Measurements from ENCODE around the gene ACAT2.
"Not testable (repeated sequence)": the region's sequence is repeated elsewhere in the genome, so short reads cannot be mapped to it uniquely, and the experiment has no call there.

Gene ACAT2

DNA sequence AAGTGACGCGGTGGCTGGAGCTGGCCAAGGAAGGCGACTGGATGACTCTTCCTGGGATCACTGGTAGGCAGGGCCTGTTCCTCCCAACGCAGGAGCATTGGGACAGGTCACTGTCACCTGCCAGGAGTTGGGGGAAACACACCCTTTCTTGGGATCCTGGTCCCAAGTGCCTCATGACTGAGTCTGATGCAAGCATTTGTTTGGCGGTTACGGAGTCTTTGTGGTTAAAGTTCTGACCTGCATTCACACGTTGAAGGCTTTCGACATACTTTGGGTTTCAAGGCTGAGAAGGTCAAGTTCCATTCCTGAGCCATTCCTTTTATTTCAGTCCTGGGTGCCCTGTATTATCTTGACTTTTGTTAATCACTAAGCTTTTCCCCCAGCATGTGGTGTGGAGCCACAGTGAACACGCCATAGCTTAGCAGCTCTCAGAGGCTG lies 44.2 kb downstream of the ACAT2 start:
- DNase-seq (ENCODE audit: insufficient read length, low spot score) (no peak), FAIRE-seq (no peak)

DNA sequence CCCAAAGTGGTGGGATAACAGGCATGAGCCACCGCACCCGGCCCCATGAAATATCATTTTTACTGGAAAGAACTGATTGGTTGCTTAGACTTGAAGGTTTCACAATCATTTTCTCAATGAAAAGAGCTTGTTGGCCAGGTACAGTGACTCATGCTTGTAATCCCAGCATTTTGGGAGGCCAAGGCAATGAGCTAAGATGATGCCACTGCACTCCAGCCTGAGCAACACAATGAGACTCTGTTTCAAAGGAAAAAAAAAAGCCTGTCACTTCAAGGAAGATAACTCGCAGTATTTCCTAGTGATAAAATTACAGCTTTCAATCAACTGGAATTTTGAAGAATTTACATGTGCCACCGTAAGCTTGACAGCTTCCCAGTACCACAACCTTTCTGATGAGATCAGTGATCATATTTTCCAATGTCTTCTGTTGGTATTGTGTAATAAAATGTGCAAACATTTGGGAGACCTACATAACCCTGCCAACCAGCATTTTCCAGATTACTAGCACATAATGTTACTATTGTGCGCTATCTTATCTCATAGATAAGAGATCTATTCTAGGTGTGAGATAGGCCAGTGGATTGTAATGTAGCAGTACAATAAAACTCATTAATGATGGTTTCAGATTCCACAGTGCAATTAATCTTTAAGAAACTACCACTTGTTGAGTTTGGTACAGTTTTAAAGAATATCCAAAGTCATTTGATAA lies 45.5 kb downstream of the ACAT2 start:
- FAIRE-seq, result no peak
- DNase-seq (ENCODE audit: insufficient read length, low spot score), result no peak

DNA sequence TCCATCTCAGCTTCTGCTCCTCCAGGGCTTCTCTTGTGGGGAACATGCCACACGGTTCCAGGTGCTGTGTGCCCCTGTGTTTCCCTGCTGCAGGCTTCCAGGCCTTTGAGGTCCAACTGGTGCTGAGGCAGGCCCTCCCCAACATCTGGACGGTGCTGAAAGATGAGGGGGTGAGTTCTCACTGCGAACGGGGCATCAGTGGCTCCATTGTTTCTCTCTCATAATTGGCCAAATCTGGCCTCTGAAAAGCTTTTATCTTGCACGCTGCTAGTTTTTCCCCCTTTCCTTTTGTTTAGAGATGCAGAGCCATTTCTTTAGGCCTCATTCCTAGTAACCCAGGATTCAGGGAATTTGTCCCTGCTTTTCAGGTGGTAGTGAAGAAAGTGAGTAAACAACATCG lies 46.8 kb downstream of the ACAT2 start:
- DNase-seq (ENCODE audit: insufficient read length, low spot score) (no peak), FAIRE-seq (no peak)

DNA sequence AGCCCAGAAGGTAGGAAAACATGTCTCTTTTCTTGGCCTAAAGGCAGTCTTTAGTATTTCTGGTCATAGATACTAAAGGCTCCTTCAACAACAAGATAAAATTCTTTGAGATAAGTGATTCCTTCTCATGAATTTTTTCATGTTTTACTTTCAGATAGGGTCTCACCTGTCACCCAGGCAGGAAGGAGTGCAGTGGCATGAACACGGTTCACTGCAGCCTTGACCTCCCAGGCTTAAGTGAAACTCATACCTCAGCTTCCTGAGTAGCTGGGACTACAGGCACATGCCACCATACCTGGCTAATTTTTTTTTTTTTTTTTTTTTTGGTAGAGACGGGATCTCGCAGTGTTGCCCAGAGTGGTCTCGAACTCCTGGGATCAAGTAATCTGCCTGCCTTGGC lies 47.3 kb downstream of the ACAT2 start:
- FAIRE-seq (no peak), DNase-seq (ENCODE audit: insufficient read length, low spot score) (no peak)

DNA sequence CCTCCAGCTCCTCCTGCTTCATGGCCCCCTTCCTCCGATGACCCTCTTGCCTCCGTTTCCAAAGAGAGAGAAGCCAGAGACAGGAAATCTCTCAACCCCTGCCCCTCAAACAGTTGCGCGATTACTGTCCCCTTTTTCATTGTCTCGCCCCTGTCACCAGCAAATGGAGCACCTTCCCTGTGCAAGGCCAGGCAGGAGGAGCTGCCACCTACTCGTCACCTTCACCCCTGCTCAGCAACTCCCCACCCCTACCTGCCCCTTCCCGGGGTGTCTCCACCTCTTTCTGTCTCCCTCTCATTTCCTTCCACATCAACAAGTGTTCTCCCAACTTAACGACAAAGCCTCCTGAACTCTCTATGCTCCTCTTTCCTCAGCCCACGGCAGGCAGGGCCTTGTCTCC lies 51.9 kb downstream of the ACAT2 start:
- DNase-seq (ENCODE audit: insufficient read length, low spot score), result no peak
- FAIRE-seq, result no peak

DNA sequence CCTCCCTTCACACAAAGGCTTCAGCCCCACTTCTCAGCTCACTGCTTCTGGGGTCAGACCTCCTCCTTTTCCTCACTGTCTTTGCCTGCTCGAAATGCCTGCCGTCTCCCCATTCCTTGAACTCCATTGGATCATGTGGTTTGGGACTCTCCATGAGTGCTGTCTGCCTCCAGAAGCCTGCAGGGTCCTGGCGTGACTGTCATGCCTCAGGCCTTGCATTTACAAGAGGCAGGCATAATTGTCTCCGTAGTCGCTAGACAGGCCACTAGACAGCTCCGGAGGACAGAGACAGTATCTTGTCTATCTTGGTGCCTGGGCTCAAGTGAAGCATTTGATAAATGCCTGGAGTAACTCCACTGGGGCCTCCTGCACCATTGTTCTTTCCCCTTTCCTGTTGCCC lies 53.6 kb downstream of the ACAT2 start:
- no peak for FAIRE-seq
- DNase-seq (ENCODE audit: insufficient read length, low spot score), result no peak

DNA sequence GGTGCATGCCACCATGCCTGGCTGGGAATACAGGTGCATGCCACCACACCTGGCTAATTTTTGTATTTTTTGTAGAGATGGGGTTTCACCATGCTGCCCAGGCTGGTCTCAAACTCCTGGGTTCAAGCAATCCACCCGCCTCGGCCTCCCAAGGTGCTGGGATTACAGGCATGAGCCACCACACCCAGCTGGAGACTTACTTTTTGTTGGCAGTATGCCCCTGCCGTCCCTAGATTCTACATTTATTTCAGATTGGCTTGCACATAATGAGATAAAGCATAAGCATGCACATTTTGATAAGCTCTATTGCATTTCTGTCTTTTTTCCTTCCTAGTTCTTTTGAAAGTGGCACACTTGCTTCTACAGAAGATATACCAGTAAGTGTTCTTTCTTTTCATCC lies 54.9 kb downstream of the ACAT2 start:
- not testable (repeated sequence) for FAIRE-seq; DNase-seq (ENCODE audit: insufficient read length, low spot score)

DNA sequence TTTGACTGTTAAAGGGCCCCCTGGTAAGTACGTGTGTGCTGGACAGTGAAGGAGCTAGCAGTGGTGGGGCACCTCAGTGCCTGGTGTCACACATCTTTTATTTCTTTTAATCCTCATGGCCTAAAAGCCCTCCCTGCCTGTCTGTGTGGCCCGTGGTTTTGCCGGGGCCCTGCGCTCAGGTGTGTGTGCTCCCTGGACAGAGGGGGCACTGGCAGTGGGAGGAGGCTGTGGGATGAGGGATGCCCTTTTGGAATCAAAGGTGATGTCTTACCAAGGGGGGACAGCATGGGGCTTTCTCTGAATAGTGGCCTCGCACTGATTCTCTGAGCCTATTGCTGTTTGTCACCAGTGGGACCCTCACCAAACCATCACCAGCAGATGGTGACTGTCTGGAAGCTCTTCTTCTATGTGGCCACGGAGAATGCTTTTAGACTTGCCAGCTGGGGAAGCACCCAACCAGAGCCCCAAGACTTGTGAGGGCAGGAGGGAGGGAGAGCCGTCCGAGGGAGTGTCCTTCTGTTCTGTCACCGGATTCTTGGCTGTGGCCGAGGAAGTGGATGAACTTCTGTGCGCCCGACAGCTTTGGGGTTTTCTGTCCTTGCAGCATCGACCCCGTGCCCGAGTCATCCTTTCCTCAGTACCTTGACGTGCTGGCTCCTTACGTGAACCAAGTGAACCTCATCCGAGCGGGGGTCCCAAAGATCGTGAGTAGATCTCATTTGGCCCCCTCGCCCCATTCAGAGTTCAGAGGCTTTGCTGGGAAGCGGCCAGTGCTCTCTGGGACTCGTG lies 56.3 kb downstream of the ACAT2 start:
- DNase-seq (ENCODE audit: insufficient read length, low spot score) (no peak), FAIRE-seq (no peak)

DNA sequence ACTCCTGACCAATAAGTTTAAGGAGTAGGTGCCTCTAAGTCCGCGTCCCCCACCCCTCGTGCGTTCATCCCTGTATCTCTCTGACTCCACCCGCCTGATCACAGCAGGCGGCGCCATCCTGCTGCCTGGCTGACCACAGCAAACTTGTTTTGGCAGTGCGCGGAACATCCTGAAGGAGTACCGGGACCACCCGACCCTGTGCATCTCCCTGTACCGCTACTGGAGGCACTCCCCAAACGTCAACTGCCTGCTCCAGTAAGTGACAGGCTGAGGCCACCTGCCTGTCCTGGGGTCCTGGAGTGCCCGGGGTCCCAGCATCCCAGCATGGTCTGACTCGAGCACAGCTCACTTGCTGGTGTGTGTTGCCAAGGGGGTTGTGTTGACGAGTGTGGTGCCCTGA lies 57.3 kb downstream of the ACAT2 start:
- FAIRE-seq (no peak), DNase-seq (ENCODE audit: insufficient read length, low spot score) (no peak)

DNA sequence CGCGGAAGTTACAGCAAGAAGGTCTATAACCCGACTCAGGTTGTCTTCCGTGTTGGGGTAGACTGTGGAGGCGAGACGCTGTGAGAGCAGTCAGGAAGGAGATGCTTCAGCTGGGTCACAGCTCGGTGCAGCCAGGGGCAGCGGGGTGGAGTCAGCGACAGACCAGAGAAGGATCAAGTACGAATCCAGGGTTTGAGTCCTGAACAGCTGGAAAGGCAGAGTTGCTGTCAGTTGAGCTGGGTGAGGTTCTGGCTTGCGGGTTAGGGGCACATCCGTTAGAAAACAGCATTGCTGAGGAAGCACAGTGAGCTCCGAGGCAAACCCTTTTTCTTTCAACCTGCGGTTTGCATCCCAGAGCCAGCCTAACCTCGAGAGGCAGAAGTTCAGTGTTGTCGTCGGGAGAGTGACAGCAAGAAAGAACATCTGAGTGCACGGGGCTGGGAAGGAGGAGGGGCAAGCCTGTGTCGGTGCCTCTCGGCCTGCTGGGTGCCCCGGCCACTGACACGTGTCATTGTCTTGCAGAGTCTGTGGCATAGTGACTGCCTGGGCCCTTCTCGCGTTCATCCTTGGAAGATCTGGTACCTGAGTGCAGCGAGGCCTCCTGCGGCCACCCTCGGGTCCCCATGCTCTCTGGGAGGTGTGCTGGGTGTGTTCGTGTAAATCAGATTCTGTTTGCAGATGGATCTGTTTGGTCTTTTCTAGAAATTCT lies 58.2 kb downstream of the ACAT2 start:
- no peak for FAIRE-seq
- no peak for DNase-seq (ENCODE audit: insufficient read length, low spot score)

DNA sequence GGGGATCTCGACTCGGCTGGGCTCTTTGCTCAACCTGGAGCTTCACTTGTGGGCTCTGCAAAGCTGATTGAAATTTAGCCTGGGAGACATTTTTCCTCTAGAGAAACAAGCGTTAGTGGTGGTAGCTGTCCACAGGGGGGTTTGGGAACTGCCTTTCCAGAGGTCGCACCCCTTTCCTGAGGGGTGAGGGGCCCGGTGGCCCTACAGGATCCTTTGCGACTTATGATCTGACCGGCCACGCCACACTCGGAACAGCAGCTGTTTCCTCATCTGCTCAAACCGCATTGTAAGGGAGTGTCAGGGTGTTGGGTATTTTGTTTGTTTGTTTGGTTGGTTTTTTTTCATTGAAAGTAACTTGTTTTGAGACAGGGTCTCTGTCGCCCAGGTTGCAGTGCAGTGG lies 59.3 kb downstream of the ACAT2 start:
- no peak for FAIRE-seq
- no peak for DNase-seq (ENCODE audit: insufficient read length, low spot score)

DNA sequence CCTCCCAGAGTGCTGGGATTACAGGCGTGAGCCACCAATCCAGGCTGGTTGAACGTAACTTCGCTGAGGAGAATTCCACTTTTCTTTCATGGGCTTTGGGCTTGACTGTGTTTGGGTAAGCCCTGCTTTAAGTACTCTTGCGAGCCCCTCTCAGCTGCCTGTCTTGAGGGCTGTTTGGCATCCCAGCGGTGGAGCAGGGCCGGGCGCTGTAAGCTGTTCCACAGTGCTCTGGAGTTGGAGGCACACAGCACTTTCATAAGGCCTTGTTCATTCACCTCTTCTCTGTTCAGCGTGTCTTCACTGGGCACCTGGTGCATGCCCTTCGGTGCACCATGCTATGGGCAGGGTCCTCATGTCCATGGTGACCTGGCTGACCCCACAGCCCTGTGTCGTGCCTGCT lies 59.9 kb downstream of the ACAT2 start:
- FAIRE-seq, result no peak
- no peak for DNase-seq (ENCODE audit: insufficient read length, low spot score)

DNA sequence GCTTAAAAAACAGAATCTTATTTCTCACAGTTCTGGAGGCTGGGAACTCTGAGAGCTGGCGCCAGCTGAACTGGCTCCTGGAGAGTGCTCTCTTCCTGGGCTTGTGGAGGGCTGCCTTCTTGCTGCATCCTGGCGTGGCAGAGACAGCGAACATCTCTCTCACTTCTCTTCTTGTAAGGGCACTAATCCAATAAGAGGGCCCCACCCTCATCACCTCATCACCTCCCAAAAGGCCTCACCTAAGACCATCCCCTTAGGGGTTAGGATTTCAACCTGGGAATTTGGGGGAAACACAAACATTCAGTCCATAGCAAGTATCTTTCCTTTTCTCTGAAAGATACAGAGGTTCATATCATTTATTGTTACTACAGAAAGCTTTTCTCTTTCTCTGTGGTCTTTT lies 62.1 kb downstream of the ACAT2 start:
- DNase-seq (ENCODE audit: insufficient read length, low spot score) (no peak), FAIRE-seq (no peak)

DNA sequence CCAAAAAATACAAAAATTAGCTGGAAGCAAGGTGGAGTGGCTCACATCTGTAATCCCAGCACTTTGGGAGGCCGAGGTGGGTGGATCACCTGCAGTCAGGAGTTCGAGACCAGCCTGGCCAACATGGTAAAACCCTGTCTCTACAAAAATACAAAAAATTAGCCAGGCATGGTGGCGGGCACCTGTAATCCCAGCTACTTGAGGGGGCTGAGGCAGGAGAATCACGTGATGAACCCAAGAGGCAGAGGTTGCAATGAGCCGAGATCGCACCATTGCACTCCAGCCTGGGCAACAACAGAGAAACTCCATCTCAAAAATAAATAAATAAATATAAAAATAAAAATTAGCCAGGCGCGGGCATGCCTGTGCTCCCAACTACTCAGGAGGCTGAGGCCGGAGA lies 62.8 kb downstream of the ACAT2 start:
- FAIRE-seq; DNase-seq (ENCODE audit: insufficient read length, low spot score): not testable (repeated sequence)

DNA sequence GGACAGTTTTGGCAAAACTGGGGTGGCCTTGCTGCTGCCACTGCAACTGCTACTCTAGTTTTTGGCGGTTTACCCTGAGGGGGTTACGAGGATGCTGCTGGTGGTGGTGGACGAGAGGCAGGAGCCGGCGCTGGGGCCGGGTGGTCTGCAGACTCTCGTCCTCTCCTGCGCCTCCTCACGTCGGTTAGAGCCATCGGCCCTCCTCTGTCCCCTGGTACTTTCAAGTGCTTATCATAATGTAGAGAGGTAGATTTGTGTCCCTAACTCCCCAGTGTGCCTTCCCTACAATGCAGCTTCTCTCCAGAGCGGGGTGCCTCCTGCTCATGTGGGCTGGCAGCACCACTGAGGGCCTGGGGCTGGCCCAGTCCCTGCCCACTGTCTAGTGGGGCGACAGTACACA lies 64.2 kb downstream of the ACAT2 start:
- DNase-seq (ENCODE audit: insufficient read length, low spot score) (no peak), FAIRE-seq (no peak)

DNA sequence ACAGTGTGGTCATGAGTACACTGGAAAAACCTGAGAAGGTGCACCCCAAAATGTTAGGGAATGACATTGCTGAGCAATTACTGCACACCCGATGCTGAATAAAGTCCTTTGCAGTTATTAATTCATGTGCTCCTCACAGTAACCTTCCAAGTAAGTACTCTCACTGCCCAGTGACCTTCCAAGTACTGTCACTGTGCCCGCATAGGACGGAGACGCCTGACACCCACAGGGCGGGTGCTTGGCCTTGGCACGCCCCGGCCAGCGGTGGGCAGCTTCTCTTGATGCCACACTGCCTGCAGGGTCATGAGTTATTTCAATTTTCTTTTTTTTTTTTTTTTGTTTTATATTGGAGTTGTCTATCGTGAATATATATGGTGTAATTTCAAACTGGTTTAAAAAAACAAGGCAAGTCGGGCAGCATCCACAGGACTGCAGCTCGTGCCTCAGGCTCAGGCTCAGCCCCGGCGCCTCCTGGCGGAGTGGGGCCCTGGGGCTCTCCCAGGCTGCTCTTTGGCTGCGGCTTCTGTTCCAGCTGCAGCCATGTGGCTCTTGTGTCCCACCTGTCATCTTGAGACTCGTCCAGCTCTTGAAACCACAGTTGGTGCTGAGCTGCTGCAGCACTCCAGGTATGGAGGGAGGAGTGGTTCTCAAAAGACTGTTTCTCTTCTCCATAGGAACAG lies 65.3 kb downstream of the ACAT2 start:
- DNase-seq (ENCODE audit: insufficient read length, low spot score) (no peak), FAIRE-seq (no peak)

DNA sequence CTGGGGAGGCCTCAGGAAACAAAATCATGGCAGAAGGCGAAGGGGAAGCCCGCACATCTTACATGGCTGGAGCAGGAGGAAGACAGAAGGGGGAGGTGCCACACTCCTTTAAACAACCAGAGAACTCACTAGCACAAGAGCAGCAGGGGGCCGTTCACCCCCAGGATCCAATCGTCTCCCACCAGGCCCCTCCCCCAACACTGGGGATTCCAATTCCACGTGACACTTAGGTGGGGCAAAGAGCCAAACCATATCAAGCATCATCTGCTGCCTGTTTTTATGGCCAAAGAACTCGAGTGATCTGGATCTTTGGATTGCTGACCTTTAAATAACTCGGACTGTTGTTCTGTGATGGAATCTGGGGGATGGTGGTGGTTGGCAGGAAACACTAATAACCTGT lies 66.2 kb downstream of the ACAT2 start:
- FAIRE-seq (no peak), DNase-seq (ENCODE audit: insufficient read length, low spot score) (no peak)
